GM12864 (cell line): ENCODE results near the gene LYPD5.
"Not testable (repeated sequence)": the region's sequence is repeated elsewhere in the genome, so short reads cannot be mapped to it uniquely, and the experiment has no call there.

Experiments
- DNase-seq: peaks from one replicate; pipeline ENCODE4 v3.0.0-alpha.2; 2011; ENCODE audit warnings: low read depth
- H3K4me3 ChIP-seq: 2 replicates; pipeline ENCODE4 v1.5.1; 2011; ENCODE audit warnings: mild to moderate bottlenecking, low read depth, low read length, control low read depth
- CTCF ChIP-seq: IDR thresholded peaks from 2 replicates; pipeline ENCODE4 v1.5.1; 2011; ENCODE audit warnings: low read depth, mild to moderate bottlenecking, moderate library complexity, low read length, control low read depth, inconsistent platforms; ENCODE audit errors: missing control alignments

Gene LYPD5

GRCh38 chr19:43769256-43769655 lies 33.0 kb downstream of the LYPD5 start:
- no peak overlapping the region for H3K4me3 ChIP-seq
- TF ChIP-seq CTCF: no peak
- DNase-seq: no peak

- no peak for TF ChIP-seq CTCF
- no peak for DNase-seq
- no peak overlapping the region for H3K4me3 ChIP-seq
These were observed 33.8 kb downstream of the LYPD5 start for GRCh38 chr19:43768273-43769050.

- no peak for TF ChIP-seq CTCF
These were observed 34.4 kb downstream of the LYPD5 start for GRCh38 chr19:43767818-43768217.

GRCh38 chr19:43767316-43767715 lies 34.9 kb downstream of the LYPD5 start:
- DNase-seq: no peak
- no peak for TF ChIP-seq CTCF
- no peak overlapping the region for H3K4me3 ChIP-seq

More at GRCh38 chr19:43767818-43768217, 34.4 kb downstream of the LYPD5 start:
- H3K4me3 ChIP-seq: no peak overlapping the region
- DNase-seq: no peak

GRCh38 chr19:43766755-43767043 lies 35.5 kb downstream of the LYPD5 start:
- DNase-seq: no peak
- TF ChIP-seq CTCF: no peak
- H3K4me3 ChIP-seq: no peak overlapping the region

- TF ChIP-seq CTCF: no peak
- H3K4me3 ChIP-seq: no peak overlapping the region; the same call in none of the 2 replicates
- DNase-seq: peak; percentile 93
These were observed 37.0 kb downstream of the LYPD5 start for GRCh38 chr19:43765109-43765876.

GRCh38 chr19:43764684-43765083 lies 37.6 kb downstream of the LYPD5 start:
- H3K4me3 ChIP-seq, DNase-seq: not testable (repeated sequence)
